ENCODE data around the gene DNAJC10. TPM values are rescaled to one million over a fixed set of nuclear protein-coding genes. Genes with fewer than 3 reads are reported as not detected.

The DNAJC10 gene
- total and polyA plus RNA-seq, 9 of the 15 experiments (the other 6 are each of a cell fraction or from before 2014, with no cell fraction given) = 9.8 to 77.7 (median 57.3) TPM

GRCh38 chr2:182817558-182817957, 101.5 kb downstream of the DNAJC10 start:
- no peak for DNase-seq (ENCODE audit: extremely low read depth in 1 of 4, low spot score in 3 of 4)
- Histone ChIP-seq H3K27ac (ENCODE audit: extremely low read depth, low read depth, low read length) (no peak overlapping the region), H3K4me2 (ENCODE audit: insufficient read depth, low read length) (no peak overlapping the region), H3K36me3 (ENCODE audit: control insufficient read depth, insufficient read depth, low read length) (no peaks in the 10 kb centered on the region), H3K9ac (ENCODE audit: insufficient read depth in 1 of 2, low read depth in 2 of 2, low read length in 2 of 2) (no peak overlapping the region), H3K27me3 (ENCODE audit: control insufficient read depth in 2 of 2, insufficient read depth in 2 of 2, low read length in 2 of 2) (peaks cover 13 to 16% of the 10 kb centered on the region in 2 experiments), H3K79me2 (ENCODE audit: control insufficient read depth, insufficient read depth, low read length) (no peaks in the 10 kb centered on the region), H4K20me1 (replicated peaks; ENCODE audit: control insufficient read depth, insufficient read depth, low read length) (no peaks in the 10 kb centered on the region), H3K4me1 (replicated peaks in 1 of 2; ENCODE audit: control insufficient read depth in 2 of 2, insufficient read depth in 2 of 2, low read length in 2 of 2) (no peaks in the 10 kb centered on the region), H2AFZ (ENCODE audit: low read depth, low read length) (no peak overlapping the region), H3K9me3 (replicated peaks; ENCODE audit: control insufficient read depth, insufficient read depth, low read depth, low read length) (no peaks in the 10 kb centered on the region), H3K4me3 (no peak overlapping the region), H3K9me1 (ENCODE audit: control insufficient read depth, insufficient read depth, low read length) (no peaks in the 10 kb centered on the region)
- TF ChIP-seq HOXB6 (CRISPR knock-in tag; IDR thresholded peaks at IDR 0.05; ENCODE audit: borderline replicate concordance) = no peak
- TF ChIP-seq MBD2 (IDR thresholded peaks at IDR 0.05; ENCODE audit: borderline replicate concordance, low read depth) = no peak
- TF ChIP-seq IRF2 (CRISPR knock-in tag; IDR thresholded peaks at IDR 0.05) = no peak
- no peak for TF ChIP-seq ETV6 (IDR thresholded peaks at IDR 0.05; ENCODE audit: borderline replicate concordance in 1 of 2, low read depth in 2 of 2, low read length in 1 of 2)
- TF ChIP-seq ETV6 (CRISPR knock-in tag; IDR thresholded peaks at IDR 0.05; ENCODE audit: borderline replicate concordance) = no peak
- TF ChIP-seq ZNF134 (CRISPR knock-in tag; conservative IDR thresholded peaks at IDR 0.05) = no peak
- no peak for TF ChIP-seq MAX (CRISPR knock-in tag; IDR thresholded peaks at IDR 0.05)
- TF ChIP-seq SMARCB1 (IDR thresholded peaks at IDR 0.05; ENCODE audit: insufficient read length, low read depth) = no peak
- TF ChIP-seq GATAD2B (IDR thresholded peaks at IDR 0.05; ENCODE audit: borderline replicate concordance) = no peak
- no peak for TF ChIP-seq ZZZ3 (IDR thresholded peaks at IDR 0.05)
- TF ChIP-seq PCBP1 (IDR thresholded peaks at IDR 0.05; ENCODE audit: low read depth, low read length, poor library complexity, severe bottlenecking) = no peak
- TF ChIP-seq DMBX1 (CRISPR knock-in tag; IDR thresholded peaks at IDR 0.05; ENCODE audit: borderline replicate concordance) = no peak
- no peak for TF ChIP-seq ZHX1 (conservative IDR thresholded peaks at IDR 0.05; ENCODE audit: low read length)
- TF ChIP-seq ILK (tag; IDR thresholded peaks at IDR 0.05; ENCODE audit: borderline replicate concordance, low read depth) = no peak
- CTCF ChIA-PET (ENCODE audit: low intra/inter-chr PET ratio) = no interaction called here
- FAIRE-seq = no peak
- POLR2A ChIA-PET = interaction anchor here (0.5 to 1.2 kb wide), 4 partner anchors 10 to 133 kb away, joined by 3 to 5 read pairs (median 3); no protein-coding TSS in a partner anchor
- no peak for ATAC-seq
- intact Hi-C loops (cut with micrococcal nuclease) (no loop called here), in situ Hi-C loops (cut with MboI) (no loop called here)
- no TSS peak for BruUV-seq (replicated peaks)
- 2% methylated on average over 2 of the region's 2 CpGs for whole genome bisulfite sequencing (ENCODE audit: insufficient coverage, low coverage, missing lambda C conversion rate)
